HUES64 (cell line): ENCODE data around the gene HIC1.
A peak's percentile ranks its signal among the peaks of the same experiment; 100 is the strongest.

Experiments used
- H3K27ac ChIP-seq: 2 replicates; pipeline ENCODE4 v1.7.0; 2013; ENCODE audit warnings: low read depth, low read length, inconsistent platforms
- H3K27me3 ChIP-seq: 2 replicates; pipeline ENCODE4 v1.6.1; 2013; ENCODE audit warnings: mild to moderate bottlenecking, low read length; ENCODE audit not compliant: insufficient read depth
- H3K36me3 ChIP-seq: 2 replicates; pipeline ENCODE4 v1.6.1; 2013; ENCODE audit warnings: mild to moderate bottlenecking, low read length; ENCODE audit not compliant: insufficient read depth
- H3K4me1 ChIP-seq: 2 replicates; pipeline ENCODE4 v1.6.1; 2013; ENCODE audit warnings: mild to moderate bottlenecking, low read length, moderate library complexity; ENCODE audit not compliant: insufficient read depth
- H3K4me3 ChIP-seq: 2 replicates; pipeline ENCODE4 v1.5.1; 2013; ENCODE audit warnings: mild to moderate bottlenecking, low read length, moderate library complexity
- H3K9ac ChIP-seq: 2 replicates; pipeline ENCODE4 v1.6.1; 2013; ENCODE audit warnings: mild to moderate bottlenecking, low read depth, low read length
- H3K9me3 ChIP-seq: 2 replicates; pipeline ENCODE4 v1.6.1; 2013; ENCODE audit warnings: low read depth, low read length; ENCODE audit not compliant: insufficient read depth
- WGBS: fragments of 150-250, 120-280 bp; methylation state at CpG from one replicate; pipeline ENCODE4 v1.1.7; 2013; ENCODE audit warnings: missing lambda C conversion rate; 5-methylcytosine and 5-hydroxymethylcytosine counted together

The HIC1 gene

DNA sequence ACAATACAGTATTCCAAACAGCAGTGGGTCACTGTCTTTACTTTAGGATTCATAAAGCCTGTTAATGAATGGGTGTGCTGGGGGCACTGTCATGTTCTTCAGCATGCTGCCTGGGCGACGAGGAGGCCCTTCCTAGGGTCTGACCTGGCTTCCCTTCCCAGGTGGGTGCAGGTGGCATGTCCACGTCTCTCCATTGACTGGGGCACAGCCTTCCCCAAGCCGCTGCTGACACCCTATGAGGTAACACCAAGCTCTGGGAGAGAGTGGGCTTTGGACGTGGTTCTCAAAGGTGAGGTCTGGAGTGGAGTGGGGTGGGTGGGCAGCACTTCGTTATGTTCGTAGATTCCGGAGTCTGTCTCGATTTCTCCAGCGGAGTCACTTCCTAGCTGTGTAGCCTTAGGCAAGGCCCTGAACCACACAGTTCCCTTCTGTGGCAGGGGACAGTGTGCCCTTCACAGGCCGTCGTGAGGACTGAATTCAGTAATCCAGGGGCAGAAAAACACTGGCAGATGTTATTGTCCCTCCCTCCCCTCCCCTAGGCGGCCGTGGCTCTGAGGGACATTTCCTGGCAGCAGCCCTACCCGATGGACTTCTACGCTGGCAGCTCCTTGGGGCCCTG lies 13.9 kb upstream of the HIC1 start:
- Histone ChIP-seq H3K36me3 (peaks cover 11% of the 10 kb centered on the region), H3K27ac (no peak overlapping the region)

DNA sequence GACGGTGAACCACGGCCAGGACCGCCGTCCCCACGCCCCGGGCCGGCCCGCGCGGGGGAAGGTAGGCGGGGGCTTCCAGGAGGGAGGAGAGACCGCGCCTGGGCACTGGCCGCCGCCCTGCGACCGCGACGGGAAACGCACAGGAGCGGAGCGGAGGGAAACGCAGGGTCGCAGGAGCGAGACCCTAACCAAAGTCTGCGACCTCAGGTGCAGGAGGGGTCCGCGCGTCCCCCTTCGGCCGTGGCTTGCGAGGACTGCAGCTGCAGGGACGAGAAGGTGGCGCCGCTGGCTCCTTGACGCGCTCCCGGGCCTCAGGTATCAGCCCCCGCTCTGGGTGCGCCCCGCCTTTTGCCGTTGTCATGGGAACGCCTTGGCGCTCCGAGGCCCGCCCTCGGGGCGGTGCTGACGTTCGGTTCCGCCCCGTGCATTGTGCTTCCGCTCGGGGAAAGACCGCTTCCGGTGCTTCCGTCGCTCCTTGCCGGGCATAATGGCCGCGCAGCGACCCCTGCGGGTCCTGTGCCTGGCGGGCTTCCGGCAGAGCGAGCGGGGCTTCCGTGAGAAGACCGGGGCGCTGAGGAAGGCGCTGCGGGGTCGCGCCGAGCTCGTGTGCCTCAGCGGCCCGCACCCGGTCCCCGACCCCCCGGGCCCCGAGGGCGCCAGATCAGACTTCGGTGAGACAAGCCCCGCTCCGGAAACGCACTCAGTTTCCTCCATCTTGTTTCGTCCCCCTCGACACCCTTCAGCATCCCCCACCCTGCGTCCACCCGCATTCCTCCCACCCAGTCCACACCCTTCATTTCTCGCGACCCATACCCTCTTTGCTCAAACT lies 13.1 kb upstream of the HIC1 start, which contains the start of gene OVCA2:
Gene OVCA2, plus strand, starts transcription at position 462 of the 829 bp plus-strand sequence. Its CDS starts 26 bp downstream, at position 488.
- Histone ChIP-seq H3K36me3 (peaks cover 11% of the 10 kb centered on the region), H3K9me3 (no peaks in the 10 kb centered on the region), H3K4me1 (no peaks in the 10 kb centered on the region), H3K4me3 (peak within 1 kb of the TSS; percentile 80), H3K27ac (peak within 1 kb of the TSS; percentile 77), H3K9ac (peak within 1 kb of the TSS; percentile 83), H3K27me3 (no peaks in the 10 kb centered on the region; the same call in 1 of the 2 replicates)
- WGBS, result under 1% methylated on average over 93 of the region's 93 CpGs

More for the DNA sequence above, 13.9 kb upstream of the HIC1 start:
- Histone ChIP-seq H3K9me3 (no peaks in the 10 kb centered on the region), H3K27me3 (no peaks in the 10 kb centered on the region), H3K4me3 (peak overlapping the region; percentile 80), H3K4me1 (no peaks in the 10 kb centered on the region), H3K9ac (0 out of 2 replicates have a peak overlapping the region, but pooled peaks have one; percentile 51)
- 60% methylated on average over 16 of the region's 16 CpGs for WGBS

DNA sequence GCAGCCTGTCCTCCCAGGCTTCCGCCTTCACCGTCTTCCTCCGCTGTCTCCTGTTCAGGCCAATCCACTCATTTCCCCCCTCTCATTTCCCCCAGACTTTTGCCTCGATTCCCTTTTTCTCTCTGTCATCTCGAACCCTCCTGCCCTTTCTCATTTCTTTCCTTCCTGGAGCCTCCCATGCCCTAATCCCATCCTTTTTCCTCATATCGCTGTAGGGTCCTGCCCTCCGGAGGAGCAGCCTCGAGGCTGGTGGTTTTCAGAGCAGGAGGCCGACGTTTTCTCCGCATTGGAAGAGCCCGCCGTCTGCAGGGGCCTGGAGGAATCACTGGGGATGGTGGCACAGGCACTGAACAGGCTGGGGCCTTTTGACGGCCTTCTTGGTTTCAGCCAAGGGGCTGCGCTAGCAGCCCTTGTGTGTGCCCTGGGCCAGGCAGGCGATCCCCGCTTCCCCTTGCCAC lies 12.5 kb upstream of the HIC1 start:
- Histone ChIP-seq H3K9ac (peak overlapping the region; percentile 83), H3K9me3 (no peaks in the 10 kb centered on the region), H3K4me3 (peak overlapping the region; percentile 80), H3K36me3 (peaks cover 11% of the 10 kb centered on the region), H3K27ac (no peak overlapping the region), H3K4me1 (no peaks in the 10 kb centered on the region), H3K27me3 (peaks cover 2% of the 10 kb centered on the region; the same call in 1 of the 2 replicates)
- WGBS, result 33% methylated on average over 17 of the region's 17 CpGs

DNA sequence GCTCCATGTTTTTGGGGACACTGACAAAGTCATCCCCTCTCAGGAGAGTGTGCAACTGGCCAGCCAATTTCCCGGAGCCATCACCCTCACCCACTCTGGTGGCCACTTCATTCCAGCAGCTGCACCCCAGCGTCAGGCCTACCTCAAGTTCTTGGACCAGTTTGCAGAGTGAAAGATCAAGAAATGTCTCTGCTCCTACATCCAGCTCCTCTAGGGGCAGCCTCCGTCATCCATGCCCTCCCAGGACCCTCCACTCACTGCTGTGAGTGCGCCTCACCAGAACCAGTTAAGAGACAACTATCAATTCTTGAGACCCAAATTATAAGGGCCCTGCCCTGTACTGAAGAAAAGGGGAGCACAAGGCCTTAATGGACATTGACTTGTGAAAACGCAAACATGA lies 12.0 kb upstream of the HIC1 start:
- Histone ChIP-seq H3K9me3 (no peaks in the 10 kb centered on the region), H3K36me3 (peaks cover 11% of the 10 kb centered on the region), H3K9ac (no peak overlapping the region), H3K4me3 (peak overlapping the region; percentile 80), H3K27ac (no peak overlapping the region), H3K4me1 (no peaks in the 10 kb centered on the region), H3K27me3 (peaks cover 8% of the 10 kb centered on the region)
- 89% methylated on average over 5 of the region's 5 CpGs for WGBS

DNA sequence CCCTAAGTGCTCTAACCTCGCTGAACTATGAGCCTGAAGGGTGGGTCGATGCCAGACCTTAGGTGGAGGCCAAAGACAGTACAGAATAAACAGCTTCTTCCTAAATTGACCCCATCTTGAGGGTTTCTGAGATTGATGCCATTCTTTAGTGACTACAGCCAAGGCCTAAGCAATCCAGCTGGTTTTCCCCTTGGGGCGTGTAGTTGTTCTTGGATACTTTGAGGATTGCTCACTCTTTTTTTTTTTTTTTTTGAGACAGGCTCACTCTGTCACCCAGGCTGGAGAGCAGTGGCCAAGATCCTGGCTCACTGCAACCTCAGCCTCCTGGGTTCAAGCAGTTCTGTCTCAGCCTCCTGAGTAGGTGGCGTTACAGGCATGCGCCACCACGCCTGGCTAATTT lies 11.1 kb upstream of the HIC1 start:
- no peak overlapping the region for H3K9ac ChIP-seq
- 90% methylated on average over 6 of the region's 6 CpGs for WGBS
- H3K9me3 ChIP-seq, result no peaks in the 10 kb centered on the region
- peaks cover 11% of the 10 kb centered on the region for H3K36me3 ChIP-seq
- no peak overlapping the region for H3K4me3 ChIP-seq
- H3K27ac ChIP-seq, result no peak overlapping the region
- H3K4me1 ChIP-seq, result no peaks in the 10 kb centered on the region
- H3K27me3 ChIP-seq, result peaks cover 16% of the 10 kb centered on the region

DNA sequence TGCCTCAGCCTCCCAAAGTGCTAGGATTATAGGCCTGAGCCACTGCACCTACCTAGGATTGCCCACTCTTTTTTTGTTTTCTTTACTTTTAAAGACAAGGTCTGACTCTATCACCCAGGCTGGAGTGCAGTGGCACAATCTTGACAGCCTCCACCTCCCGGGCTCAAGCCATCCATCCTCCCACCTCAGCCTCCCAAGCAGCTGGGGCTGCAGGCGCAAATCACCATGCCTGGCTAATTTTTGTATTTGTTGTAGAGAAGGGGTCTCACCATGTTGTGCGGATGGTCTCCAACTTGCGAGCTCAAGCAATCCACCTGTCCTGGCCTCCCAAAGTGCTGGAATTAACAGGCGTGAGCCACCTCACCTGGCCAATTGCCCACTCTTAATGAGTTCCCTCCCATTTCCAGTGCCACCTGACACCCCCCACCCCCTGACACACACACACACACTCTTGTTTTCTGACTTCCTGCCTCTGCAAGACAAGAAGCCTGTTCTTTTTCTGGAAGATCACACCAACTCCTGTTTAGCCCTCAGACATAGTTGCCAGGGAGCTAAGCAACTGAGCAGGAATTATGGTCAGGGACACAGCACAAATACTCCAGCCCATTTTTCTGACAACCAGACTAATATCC lies 10.5 kb upstream of the HIC1 start:
- no peak overlapping the region for H3K27ac ChIP-seq

DNA sequence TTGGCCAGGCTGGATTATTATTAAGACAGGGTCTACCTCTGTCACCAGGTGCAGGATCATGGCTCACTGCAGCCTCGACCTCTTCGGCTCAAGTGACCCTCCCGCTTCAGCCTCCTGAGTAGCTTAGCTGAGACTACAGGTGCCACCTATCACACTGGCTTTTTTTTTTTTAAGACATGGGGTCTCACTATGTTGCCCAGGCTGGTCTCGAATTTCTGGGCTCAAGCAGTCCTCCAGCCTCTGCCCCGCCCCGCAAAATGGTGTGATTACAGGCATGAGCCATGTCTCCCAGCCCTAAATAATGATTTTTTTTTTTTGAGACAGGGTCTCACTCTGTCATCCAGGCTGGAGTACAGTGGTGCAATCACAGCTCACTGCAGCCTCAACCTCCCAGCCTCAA lies 7.3 kb upstream of the HIC1 start:
- Histone ChIP-seq H3K36me3 (peaks cover 11% of the 10 kb centered on the region), H3K27ac (no peak overlapping the region), H3K4me3 (no peak overlapping the region), H3K9me3 (no peaks in the 10 kb centered on the region), H3K9ac (no peak overlapping the region), H3K4me1 (0 out of 2 replicates have a peak, but pooled peaks cover 3% of the 10 kb centered on the region), H3K27me3 (peaks cover 49% of the 10 kb centered on the region)
- 90% methylated on average over 6 of the region's 6 CpGs for WGBS

More for the DNA sequence above, 10.5 kb upstream of the HIC1 start:
- Histone ChIP-seq H3K36me3 (peaks cover 11% of the 10 kb centered on the region), H3K4me1 (0 out of 2 replicates have a peak, but pooled peaks cover 3% of the 10 kb centered on the region), H3K4me3 (no peak overlapping the region), H3K9ac (no peak overlapping the region), H3K9me3 (no peaks in the 10 kb centered on the region), H3K27me3 (peaks cover 22% of the 10 kb centered on the region)
- 95% methylated on average over 5 of the region's 5 CpGs for WGBS

DNA sequence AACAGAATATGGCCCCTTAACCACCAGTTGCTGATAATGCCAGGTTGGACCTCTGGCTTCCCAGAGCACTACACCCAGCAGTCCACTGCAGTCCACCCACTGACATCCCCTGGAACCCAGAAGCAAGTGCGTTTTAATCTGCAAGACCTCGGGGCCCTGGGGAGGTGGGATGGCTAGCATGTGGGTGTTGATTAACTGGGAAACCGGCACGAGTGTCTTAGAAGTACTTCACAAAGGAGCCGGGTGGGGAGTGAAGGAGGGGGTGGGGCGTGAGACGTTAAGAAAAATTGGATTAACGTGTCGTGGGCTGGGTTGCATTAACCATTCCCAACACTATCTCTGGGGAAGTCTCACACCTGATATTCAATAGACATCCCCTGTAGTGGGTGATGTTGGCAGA lies 6.1 kb upstream of the HIC1 start:
- Histone ChIP-seq H3K36me3 (no peaks in the 10 kb centered on the region), H3K4me3 (no peak overlapping the region), H3K4me1 (0 out of 2 replicates have a peak, but pooled peaks cover 3% of the 10 kb centered on the region), H3K9me3 (no peaks in the 10 kb centered on the region), H3K27ac (no peak overlapping the region), H3K27me3 (peaks cover 60% of the 10 kb centered on the region), H3K9ac (no peak overlapping the region)
- WGBS, result 34% methylated on average over 7 of the region's 9 CpGs

DNA sequence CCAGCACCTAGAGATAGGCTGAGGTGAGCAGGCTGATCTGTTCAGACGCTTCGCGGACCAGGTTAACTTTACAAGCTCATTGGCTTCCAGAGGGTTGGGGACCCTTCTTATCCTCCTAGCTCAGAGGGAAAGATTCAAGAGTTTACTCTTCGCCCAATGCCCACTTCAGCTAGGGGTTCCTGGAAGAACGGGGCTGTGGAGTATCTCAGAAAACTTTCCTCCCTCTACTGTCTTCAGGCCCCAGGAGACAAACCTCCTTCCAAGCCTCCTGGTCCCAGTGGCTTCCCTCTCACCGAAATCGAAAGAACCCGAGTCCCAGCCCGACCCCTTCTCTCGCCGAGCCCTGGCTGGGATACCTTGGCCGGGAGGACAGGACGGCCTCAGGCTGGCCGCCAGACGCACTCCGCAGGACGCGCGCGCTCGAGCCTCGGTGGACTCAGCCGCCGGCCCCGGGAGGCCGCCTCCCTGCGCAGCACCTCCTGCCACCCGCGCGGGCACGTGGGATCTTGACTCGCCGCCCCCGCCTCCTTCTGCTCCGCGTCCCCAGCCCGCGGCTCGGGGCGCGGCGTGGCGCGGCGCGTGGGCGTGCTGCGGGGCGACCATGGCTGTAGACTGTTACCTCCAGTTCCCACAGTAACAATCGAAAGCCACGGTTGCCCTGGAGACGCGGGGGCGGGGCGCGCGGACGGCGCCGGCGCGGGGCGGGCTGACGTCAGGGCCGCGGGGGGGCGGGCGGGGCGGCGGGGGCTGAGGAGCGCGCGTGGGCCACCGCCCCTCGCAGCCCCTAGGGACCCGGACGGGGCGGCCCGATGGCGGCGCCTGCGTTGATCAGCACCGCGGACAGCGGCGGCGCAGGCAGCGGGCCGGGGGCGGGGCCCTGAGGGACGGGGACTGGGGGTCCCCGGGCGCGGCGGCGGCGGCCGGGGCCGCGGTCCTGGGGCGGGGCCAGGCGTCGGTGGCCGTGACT lies 5.3 kb upstream of the HIC1 start:
- Histone ChIP-seq H3K27ac (no peak overlapping the region), H3K4me3 (peak overlapping the region; percentile 50), H3K27me3 (peaks cover 68% of the 10 kb centered on the region), H3K9me3 (no peaks in the 10 kb centered on the region), H3K4me1 (0 out of 2 replicates have a peak, but pooled peaks cover 3% of the 10 kb centered on the region), H3K36me3 (no peaks in the 10 kb centered on the region), H3K9ac (no peak overlapping the region)
- WGBS, result 4% methylated on average over 104 of the region's 104 CpGs

DNA sequence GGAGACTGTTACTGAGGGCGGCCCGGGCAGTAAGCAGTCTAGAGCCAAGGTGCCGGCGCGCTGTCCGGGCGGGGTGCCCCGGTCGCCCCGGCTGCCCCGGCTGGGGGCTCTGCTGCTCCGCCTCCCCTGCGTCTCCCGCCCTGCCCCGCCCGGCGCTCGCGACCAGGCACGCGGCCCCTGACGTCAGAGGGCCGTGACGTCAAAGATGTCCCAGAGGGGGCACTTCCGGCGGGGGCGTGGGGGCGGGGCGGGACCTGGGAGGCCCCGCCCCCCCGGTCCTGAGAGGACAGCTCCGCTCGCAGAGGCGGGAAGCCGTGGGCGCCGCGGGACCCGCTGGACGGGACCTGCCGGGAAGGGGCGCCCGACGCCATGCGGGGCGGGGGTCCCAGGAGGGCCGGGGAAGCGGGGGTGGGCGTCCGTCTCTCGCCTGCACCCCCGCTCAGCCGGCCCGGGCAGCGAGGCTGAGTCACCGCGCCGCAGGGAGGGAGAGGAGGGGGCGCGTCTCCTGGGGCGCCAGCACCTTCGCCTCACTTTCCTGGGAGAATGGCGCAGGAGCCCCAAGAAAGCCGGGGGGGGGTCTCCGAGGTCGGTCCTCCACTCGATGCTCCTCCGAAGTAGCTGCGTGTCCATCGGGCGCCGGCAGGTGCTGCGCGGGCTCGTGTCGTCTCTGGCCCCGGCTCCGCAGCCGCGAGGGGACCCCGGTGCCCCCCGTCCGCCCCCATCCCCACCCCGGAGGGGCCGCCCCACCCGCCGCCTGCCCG lies 4.4 kb upstream of the HIC1 start:
- 2% methylated on average over 88 of the region's 88 CpGs for WGBS
- H3K9me3 ChIP-seq, result no peaks in the 10 kb centered on the region
- 0 out of 2 replicates have a peak, but pooled peaks cover 3% of the 10 kb centered on the region for H3K4me1 ChIP-seq
- H3K4me3 ChIP-seq, result peak overlapping the region; percentile 40
- no peaks in the 10 kb centered on the region for H3K36me3 ChIP-seq
- no peak overlapping the region for H3K9ac ChIP-seq
- peaks cover 76% of the 10 kb centered on the region for H3K27me3 ChIP-seq
- no peak overlapping the region for H3K27ac ChIP-seq
